Measurements from ENCODE around the gene MEIKIN. TPM values are rescaled to one million over a fixed set of nuclear protein-coding genes. Genes with fewer than 3 reads are reported as not detected.
"Not testable (repeated sequence)": the region's sequence is repeated elsewhere in the genome, so short reads cannot be mapped to it uniquely, and the experiment has no call there.

MEIKIN gene
- total RNA-seq, 4 donors from 2014 or later = not detected

GRCh38 chr5:131783357-131783756 is 162.1 kb downstream of the MEIKIN start:
- peaks cover 0 to 8% of the 10 kb centered on the region in 2 donors for H3K4me1 ChIP-seq

GRCh38 chr5:131782717-131783116 is 162.7 kb downstream of the MEIKIN start:
- no peak for DNase-seq
- no peak for TF ChIP-seq CTCF (IDR thresholded peaks at IDR 0.05)
- no peak for TF ChIP-seq POLR2A (IDR thresholded peaks at IDR 0.05)
- Histone ChIP-seq H3K36me3 (no peaks in the 10 kb centered on the region), H3K9me3 (no peaks in the 10 kb centered on the region), H3K27ac (no peak overlapping the region), H3K4me1 (peaks cover 0 to 5% of the 10 kb centered on the region in 2 donors), H3K4me3 (no peak overlapping the region), H3K27me3 (no peaks in the 10 kb centered on the region)
- intact Hi-C loops (cut with DNase I; ENCODE audit: low total_unique reads) = no loop called here

More at GRCh38 chr5:131783357-131783756, 162.1 kb downstream of the MEIKIN start:
- H3K27me3 ChIP-seq = no peaks in the 10 kb centered on the region
- H3K36me3 ChIP-seq = no peaks in the 10 kb centered on the region
- DNase-seq = no peak
- H3K9me3 ChIP-seq = no peaks in the 10 kb centered on the region
- TF ChIP-seq POLR2A (IDR thresholded peaks at IDR 0.05) = no peak
- TF ChIP-seq CTCF (IDR thresholded peaks at IDR 0.05) = no peak
- H3K27ac ChIP-seq = no peak overlapping the region
- no peak overlapping the region for H3K4me3 ChIP-seq
- intact Hi-C loops (cut with DNase I; ENCODE audit: low total_unique reads) = no loop called here

GRCh38 chr5:131778141-131778540 is 167.3 kb downstream of the MEIKIN start:
- DNase-seq; H3K4me3 ChIP-seq; H3K27ac ChIP-seq; H3K36me3 ChIP-seq; H3K4me1 ChIP-seq; intact Hi-C loops (cut with DNase I; ENCODE audit: low total_unique reads); H3K27me3 ChIP-seq; H3K9me3 ChIP-seq: not testable (repeated sequence)

- Histone ChIP-seq H3K4me1 (no peaks in the 10 kb centered on the region), H3K36me3 (no peaks in the 10 kb centered on the region), H3K27ac (no peak overlapping the region), H3K27me3 (no peaks in the 10 kb centered on the region), H3K9me3 (no peaks in the 10 kb centered on the region), H3K4me3 (no peak overlapping the region)
- no peak for TF ChIP-seq POLR2A (IDR thresholded peaks at IDR 0.05)
- DNase-seq = no peak
- intact Hi-C loops (cut with DNase I; ENCODE audit: low total_unique reads) = no loop called here
Observed at GRCh38 chr5:131776450-131776849, 169.0 kb downstream of the MEIKIN start.

GRCh38 chr5:131774652-131775367 is 170.7 kb downstream of the MEIKIN start:
- no peaks in the 10 kb centered on the region for H3K27me3 ChIP-seq
- no peaks in the 10 kb centered on the region for H3K36me3 ChIP-seq
- DNase-seq = no peak
- TF ChIP-seq POLR2A (IDR thresholded peaks at IDR 0.05) (no peak), CTCF (IDR thresholded peaks at IDR 0.05) (no peak)
- no peak overlapping the region for H3K27ac ChIP-seq
- H3K9me3 ChIP-seq = no peaks in the 10 kb centered on the region
- intact Hi-C loops (cut with DNase I; ENCODE audit: low total_unique reads) = no loop called here
- H3K4me1 ChIP-seq = no peaks in the 10 kb centered on the region
- H3K4me3 ChIP-seq = no peak overlapping the region

GRCh38 chr5:131773805-131774204 is 171.7 kb downstream of the MEIKIN start:
- Histone ChIP-seq H3K36me3 (no peaks in the 10 kb centered on the region), H3K9me3 (no peaks in the 10 kb centered on the region), H3K4me1 (no peaks in the 10 kb centered on the region), H3K27me3 (no peaks in the 10 kb centered on the region), H3K4me3 (no peak overlapping the region), H3K27ac (no peak overlapping the region)
- TF ChIP-seq CTCF (IDR thresholded peaks at IDR 0.05) = no peak
- no peak for TF ChIP-seq POLR2A (IDR thresholded peaks at IDR 0.05)
- no peak for DNase-seq
- intact Hi-C loops (cut with DNase I; ENCODE audit: low total_unique reads) = no loop called here

Data from uterus (tissue), 4 donors.